ENCODE measurements around the gene CYGB. TPM values are rescaled to one million over a fixed set of nuclear protein-coding genes. Genes with fewer than 3 reads are reported as not detected.
"Not testable (repeated sequence)": the region's sequence is repeated elsewhere in the genome, so short reads cannot be mapped to it uniquely, and the experiment has no call there.

Gene CYGB
- polyA plus RNA-seq, 3 donors: 9.2 to 13.4 (median 11.1) TPM

- DNase-seq (ENCODE audit: low read depth in 3 of 3, low spot score in 2 of 3): not testable (repeated sequence)
Measured at GRCh38 chr17:76525513-76525833, 12.0 kb downstream of the CYGB start.

GRCh38 chr17:76524598-76525512 is 12.7 kb downstream of the CYGB start:
- DNase-seq (ENCODE audit: low read depth in 3 of 3, low spot score in 2 of 3): no peak

- no peak for DNase-seq (ENCODE audit: low read depth in 3 of 3, low spot score in 2 of 3)
Measured at GRCh38 chr17:76523084-76524037, 14.1 kb downstream of the CYGB start.

GRCh38 chr17:76521683-76522082 is 15.8 kb downstream of the CYGB start:
- DNase-seq (ENCODE audit: low read depth in 3 of 3, low spot score in 2 of 3): not testable (repeated sequence)

- no peak for DNase-seq (ENCODE audit: low read depth in 3 of 3, low spot score in 2 of 3)
Measured at GRCh38 chr17:76521262-76521661, 16.2 kb downstream of the CYGB start.

- DNase-seq (ENCODE audit: low read depth in 3 of 3, low spot score in 2 of 3): no peak
Measured at GRCh38 chr17:76519048-76519966, 18.2 kb downstream of the CYGB start.

GRCh38 chr17:76517638-76518038 is 19.9 kb downstream of the CYGB start:
- no peak for DNase-seq (ENCODE audit: low read depth in 3 of 3, low spot score in 2 of 3)

GRCh38 chr17:76515274-76515949 is 22.1 kb downstream of the CYGB start:
- DNase-seq (ENCODE audit: low read depth in 3 of 3, low spot score in 2 of 3): no peak

- DNase-seq (ENCODE audit: low read depth in 3 of 3, low spot score in 2 of 3): not testable (repeated sequence)
Measured at GRCh38 chr17:76514355-76514754, 23.2 kb downstream of the CYGB start.

GRCh38 chr17:76513306-76513692 is 24.2 kb downstream of the CYGB start:
- DNase-seq (ENCODE audit: low read depth in 3 of 3, low spot score in 2 of 3): no peak

- no peak for DNase-seq (ENCODE audit: low read depth in 3 of 3, low spot score in 2 of 3)
Measured at GRCh38 chr17:76512366-76513305, 24.9 kb downstream of the CYGB start.

- no peak for DNase-seq (ENCODE audit: low read depth in 3 of 3, low spot score in 2 of 3)
Measured at GRCh38 chr17:76511668-76512365, 25.7 kb downstream of the CYGB start.

- no peak for DNase-seq (ENCODE audit: low read depth in 3 of 3, low spot score in 2 of 3)
Measured at GRCh38 chr17:76510831-76511244, 26.7 kb downstream of the CYGB start.

GRCh38 chr17:76508472-76509063 is 28.9 kb downstream of the CYGB start:
- DNase-seq (ENCODE audit: low read depth in 3 of 3, low spot score in 2 of 3): not testable (repeated sequence)

- no peak for DNase-seq (ENCODE audit: low read depth in 3 of 3, low spot score in 2 of 3)
Measured at GRCh38 chr17:76506408-76507345, 30.8 kb downstream of the CYGB start.

GRCh38 chr17:76504117-76504516 is 33.4 kb downstream of the CYGB start:
- DNase-seq (ENCODE audit: low read depth in 3 of 3, low spot score in 2 of 3): no peak
